ENCODE data around the gene TRPC4AP.

TRPC4AP gene

GRCh38 chr20:34988191-34988540 lies 104.4 kb downstream of the TRPC4AP start:
- Histone ChIP-seq H3K36me3 (no peaks in the 10 kb centered on the region), H3K9me3 (no peaks in the 10 kb centered on the region), H3K27me3 (no peaks in the 10 kb centered on the region), H3K4me1 (no peaks in the 10 kb centered on the region), H3K4me3 (ENCODE audit: low read depth, low read length) (no peak overlapping the region)
- DNase-seq: no peak
- no peak for TF ChIP-seq CTCF (IDR thresholded peaks at IDR 0.05; ENCODE audit: low read depth, low read length)

- no peak for DNase-seq
- no peaks in the 10 kb centered on the region for H3K36me3 ChIP-seq
- H3K4me1 ChIP-seq: no peaks in the 10 kb centered on the region
- H3K4me3 ChIP-seq (ENCODE audit: low read depth, low read length): no peak overlapping the region
- no peaks in the 10 kb centered on the region for H3K9me3 ChIP-seq
- H3K27me3 ChIP-seq: no peaks in the 10 kb centered on the region
- TF ChIP-seq CTCF (IDR thresholded peaks at IDR 0.05; ENCODE audit: low read depth, low read length): no peak
Measured at GRCh38 chr20:34987288-34988190, 105.1 kb downstream of the TRPC4AP start.

- Histone ChIP-seq H3K36me3 (no peaks in the 10 kb centered on the region), H3K4me1 (no peaks in the 10 kb centered on the region), H3K9me3 (no peaks in the 10 kb centered on the region), H3K27me3 (no peaks in the 10 kb centered on the region), H3K4me3 (ENCODE audit: low read depth, low read length) (no peak overlapping the region)
- no peak for DNase-seq
- TF ChIP-seq CTCF (IDR thresholded peaks at IDR 0.05; ENCODE audit: low read depth, low read length): no peak
Measured at GRCh38 chr20:34986311-34987287, 106.0 kb downstream of the TRPC4AP start.

- DNase-seq: no peak
- no peaks in the 10 kb centered on the region for H3K9me3 ChIP-seq
- H3K4me3 ChIP-seq (ENCODE audit: low read depth, low read length): no peak overlapping the region
- H3K36me3 ChIP-seq: no peaks in the 10 kb centered on the region
- no peak for TF ChIP-seq CTCF (IDR thresholded peaks at IDR 0.05; ENCODE audit: low read depth, low read length)
- H3K27me3 ChIP-seq: no peaks in the 10 kb centered on the region
- peaks cover 7% of the 10 kb centered on the region for H3K4me1 ChIP-seq
Measured at GRCh38 chr20:34985461-34986310, 106.9 kb downstream of the TRPC4AP start.

- TF ChIP-seq CTCF (IDR thresholded peaks at IDR 0.05; ENCODE audit: low read depth, low read length): no peak
- Histone ChIP-seq H3K27me3 (no peaks in the 10 kb centered on the region), H3K36me3 (no peaks in the 10 kb centered on the region), H3K4me3 (ENCODE audit: low read depth, low read length) (no peak overlapping the region), H3K9me3 (no peaks in the 10 kb centered on the region), H3K4me1 (peaks cover 9% of the 10 kb centered on the region)
- DNase-seq: no peak
Measured at GRCh38 chr20:34984756-34985261, 107.8 kb downstream of the TRPC4AP start.

Measured in BE2C (cell line).